Measurements from ENCODE around the gene DAPK1.

DAPK1 gene

DNA sequence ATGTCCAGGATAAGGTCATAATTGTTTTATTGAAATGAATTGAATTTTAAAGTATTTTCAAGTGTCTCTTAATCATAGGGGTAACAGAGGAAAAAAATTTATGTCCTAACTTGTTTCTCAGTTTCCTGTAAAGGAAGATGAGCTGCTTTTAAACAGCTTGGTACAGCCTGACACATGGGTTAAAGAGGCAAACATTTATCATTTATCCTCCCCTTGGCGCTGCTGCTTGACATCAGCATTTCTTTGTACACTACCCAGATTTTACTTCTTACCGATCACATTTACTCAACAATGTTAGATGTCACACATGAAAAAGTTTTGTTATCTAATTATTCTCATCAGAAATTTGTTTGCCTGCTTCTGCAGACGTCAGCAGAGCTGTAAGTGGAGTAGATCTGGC, 148.9 kb downstream of the DAPK1 start:
- Histone ChIP-seq H3K79me2 (ENCODE audit: low read length) (no peaks in the 10 kb centered on the region), H3K9ac (ENCODE audit: low read length) (no peak overlapping the region), H3K9me3 (replicated peaks; ENCODE audit: insufficient read depth, low read length) (no peaks in the 10 kb centered on the region), H4K20me1 (ENCODE audit: insufficient read depth, low read length) (no peaks in the 10 kb centered on the region), H2AFZ (ENCODE audit: low read length) (no peak overlapping the region), H3K4me1 (ENCODE audit: low read length) (no peaks in the 10 kb centered on the region), H3F3A (ENCODE audit: insufficient read depth, low read length) (no peaks in the 10 kb centered on the region), H3K4me3 (ENCODE audit: low read length) (no peak overlapping the region), H3K27me3 (replicated peaks; ENCODE audit: insufficient read depth, low read length) (no peaks in the 10 kb centered on the region), H3K27ac (ENCODE audit: low read length) (no peak overlapping the region), H3K36me3 (replicated peaks; ENCODE audit: insufficient read depth, low read length) (no peaks in the 10 kb centered on the region; the same call in 1 of the 2 replicates), H3K4me2 (ENCODE audit: low read depth, low read length) (no peak overlapping the region), H3K9me2 (replicated peaks; ENCODE audit: insufficient read depth, low read length) (no peaks in the 10 kb centered on the region)
- no peak for DNase-seq
- no peak for TF ChIP-seq EZH2phosphoT487 (IDR thresholded peaks at IDR 0.05; ENCODE audit: low read length)
- TF ChIP-seq EZH2 (optimal IDR thresholded peaks at IDR 0.05; ENCODE audit: low read depth, low read length): no peak
- TF ChIP-seq, protein P1, sequence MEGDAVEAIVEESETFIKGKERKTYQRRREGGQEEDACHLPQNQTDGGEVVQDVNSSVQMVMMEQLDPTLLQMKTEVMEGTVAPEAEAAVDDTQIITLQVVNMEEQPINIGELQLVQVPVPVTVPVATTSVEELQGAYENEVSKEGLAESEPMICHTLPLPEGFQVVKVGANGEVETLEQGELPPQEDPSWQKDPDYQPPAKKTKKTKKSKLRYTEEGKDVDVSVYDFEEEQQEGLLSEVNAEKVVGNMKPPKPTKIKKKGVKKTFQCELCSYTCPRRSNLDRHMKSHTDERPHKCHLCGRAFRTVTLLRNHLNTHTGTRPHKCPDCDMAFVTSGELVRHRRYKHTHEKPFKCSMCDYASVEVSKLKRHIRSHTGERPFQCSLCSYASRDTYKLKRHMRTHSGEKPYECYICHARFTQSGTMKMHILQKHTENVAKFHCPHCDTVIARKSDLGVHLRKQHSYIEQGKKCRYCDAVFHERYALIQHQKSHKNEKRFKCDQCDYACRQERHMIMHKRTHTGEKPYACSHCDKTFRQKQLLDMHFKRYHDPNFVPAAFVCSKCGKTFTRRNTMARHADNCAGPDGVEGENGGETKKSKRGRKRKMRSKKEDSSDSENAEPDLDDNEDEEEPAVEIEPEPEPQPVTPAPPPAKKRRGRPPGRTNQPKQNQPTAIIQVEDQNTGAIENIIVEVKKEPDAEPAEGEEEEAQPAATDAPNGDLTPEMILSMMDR (IDR thresholded peaks at IDR 0.05; ENCODE audit: low read length): no peak

DNA sequence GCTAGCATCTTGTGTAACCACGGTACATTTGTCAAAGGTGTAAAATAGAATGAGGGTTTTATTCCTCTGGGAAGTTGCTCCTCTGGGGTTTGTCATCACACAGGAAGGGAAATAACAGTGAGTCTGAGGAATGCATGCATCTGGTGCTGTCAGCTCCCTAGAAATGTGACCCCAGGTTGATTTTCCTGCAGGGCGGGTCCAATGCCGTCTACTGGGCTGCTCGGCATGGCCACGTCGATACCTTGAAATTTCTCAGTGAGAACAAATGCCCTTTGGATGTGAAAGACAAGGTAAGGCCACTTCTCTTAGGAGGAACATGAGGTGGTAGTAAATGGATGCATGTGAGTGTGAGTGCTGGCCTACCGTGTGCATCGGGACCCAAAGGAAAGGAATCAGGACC, 149.4 kb downstream of the DAPK1 start:
- no peaks in the 10 kb centered on the region for H3K9me2 ChIP-seq (replicated peaks; ENCODE audit: insufficient read depth, low read length)
- H3K27me3 ChIP-seq (replicated peaks; ENCODE audit: insufficient read depth, low read length): no peaks in the 10 kb centered on the region
- no peaks in the 10 kb centered on the region; the same call in 1 of the 2 replicates for H3K36me3 ChIP-seq (replicated peaks; ENCODE audit: insufficient read depth, low read length)
- H3K9me3 ChIP-seq (replicated peaks; ENCODE audit: insufficient read depth, low read length): no peaks in the 10 kb centered on the region
- H3K4me3 ChIP-seq (ENCODE audit: low read length): no peak overlapping the region
- TF ChIP-seq EZH2phosphoT487 (IDR thresholded peaks at IDR 0.05; ENCODE audit: low read length): no peak
- TF ChIP-seq, protein P1 (IDR thresholded peaks at IDR 0.05; ENCODE audit: low read length): no peak
- no peak for TF ChIP-seq EZH2 (optimal IDR thresholded peaks at IDR 0.05; ENCODE audit: low read depth, low read length)
- no peak overlapping the region for H2AFZ ChIP-seq (ENCODE audit: low read length)
- H3K4me1 ChIP-seq (ENCODE audit: low read length): no peaks in the 10 kb centered on the region
- H3K79me2 ChIP-seq (ENCODE audit: low read length): no peaks in the 10 kb centered on the region
- no peak overlapping the region for H3K27ac ChIP-seq (ENCODE audit: low read length)
- H3F3A ChIP-seq (ENCODE audit: insufficient read depth, low read length): no peaks in the 10 kb centered on the region
- H3K9ac ChIP-seq (ENCODE audit: low read length): no peak overlapping the region
- no peak for DNase-seq
- no peak overlapping the region for H3K4me2 ChIP-seq (ENCODE audit: low read depth, low read length)
- no peaks in the 10 kb centered on the region for H4K20me1 ChIP-seq (ENCODE audit: insufficient read depth, low read length)

DNA sequence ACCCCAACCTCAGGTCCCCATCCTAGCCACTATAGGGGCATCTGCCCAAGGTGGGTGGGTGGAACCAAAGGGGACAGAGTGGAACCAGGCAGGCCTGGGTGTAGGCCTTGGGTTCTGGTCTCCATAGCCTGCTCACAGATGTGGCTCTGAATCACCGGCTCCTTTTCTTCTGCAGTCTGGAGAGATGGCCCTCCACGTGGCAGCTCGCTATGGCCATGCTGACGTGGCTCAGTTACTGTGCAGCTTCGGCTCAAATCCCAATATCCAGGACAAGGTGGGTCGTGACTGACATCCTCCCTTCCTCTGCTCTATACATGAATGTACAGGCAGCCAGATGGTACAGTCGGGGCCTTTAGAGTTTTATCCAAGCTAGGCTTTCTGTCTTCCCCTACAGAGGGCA, 150.9 kb downstream of the DAPK1 start:
- H3K4me1 ChIP-seq (ENCODE audit: low read length): no peaks in the 10 kb centered on the region
- H3K36me3 ChIP-seq (replicated peaks; ENCODE audit: insufficient read depth, low read length): no peaks in the 10 kb centered on the region; the same call in 1 of the 2 replicates
- no peak overlapping the region for H3K9ac ChIP-seq (ENCODE audit: low read length)
- TF ChIP-seq, protein P1 (IDR thresholded peaks at IDR 0.05; ENCODE audit: low read length): no peak
- no peak for TF ChIP-seq EZH2 (optimal IDR thresholded peaks at IDR 0.05; ENCODE audit: low read depth, low read length)
- no peak for TF ChIP-seq EZH2phosphoT487 (IDR thresholded peaks at IDR 0.05; ENCODE audit: low read length)
- DNase-seq: no peak
- H2AFZ ChIP-seq (ENCODE audit: low read length): no peak overlapping the region
- no peaks in the 10 kb centered on the region for H3F3A ChIP-seq (ENCODE audit: insufficient read depth, low read length)
- no peaks in the 10 kb centered on the region for H3K27me3 ChIP-seq (replicated peaks; ENCODE audit: insufficient read depth, low read length)
- no peak overlapping the region for H3K4me2 ChIP-seq (ENCODE audit: low read depth, low read length)
- no peaks in the 10 kb centered on the region for H4K20me1 ChIP-seq (ENCODE audit: insufficient read depth, low read length)
- H3K4me3 ChIP-seq (ENCODE audit: low read length): no peak overlapping the region
- H3K9me2 ChIP-seq (replicated peaks; ENCODE audit: insufficient read depth, low read length): no peaks in the 10 kb centered on the region
- H3K79me2 ChIP-seq (ENCODE audit: low read length): no peaks in the 10 kb centered on the region
- H3K9me3 ChIP-seq (replicated peaks; ENCODE audit: insufficient read depth, low read length): no peaks in the 10 kb centered on the region
- no peak overlapping the region for H3K27ac ChIP-seq (ENCODE audit: low read length)
